Lung (tissue), 13 donors: ENCODE data around the gene TAF4. TPM values are rescaled to one million over a fixed set of nuclear protein-coding genes. Genes with fewer than 3 reads are reported as not detected.

ENCODE experiments used
- ATAC-seq: fragments of 200-7000 bp; cut with Tn5 transposase; one replicate; pipeline ENCODE4 v1.9.1; 2020; ENCODE audit warnings: moderate number of reproducible peaks; ENCODE audit not compliant: insufficient read depth, low FRiP score
- DNase-seq, 3 donors: peaks; one replicate each; pipeline ENCODE4 v3.0.0-alpha.2; 2013 to 2017
- H3K27ac ChIP-seq, 2 donors: one replicate each; pipeline ENCODE4 v1.5.1; 2013; ENCODE audit warnings: mild to moderate bottlenecking in 2 of 2, moderate library complexity in 2 of 2, control low read depth in 1 of 2, inconsistent platforms in 1 of 2, low read depth in 1 of 2, low read length in 1 of 2
- H3K27me3 ChIP-seq, 3 donors: one replicate each; pipeline ENCODE4 v1.5.1; 2013; ENCODE audit warnings: low read length in 2 of 3; ENCODE audit not compliant: control insufficient read depth in 3 of 3, insufficient read depth in 3 of 3
- H3K36me3 ChIP-seq, 4 donors: one replicate each; pipeline ENCODE4 v1.5.1; 2013; ENCODE audit warnings: low read length in 4 of 4, mild to moderate bottlenecking in 1 of 4, moderate library complexity in 1 of 4; ENCODE audit not compliant: control insufficient read depth in 4 of 4, insufficient read depth in 4 of 4
- H3K4me1 ChIP-seq, 5 donors: one replicate each; pipeline ENCODE4 v1.5.1; 2013; ENCODE audit warnings: low read length in 5 of 5, mild to moderate bottlenecking in 2 of 5, moderate library complexity in 1 of 5; ENCODE audit not compliant: control insufficient read depth in 5 of 5, insufficient read depth in 5 of 5
- H3K4me3 ChIP-seq: one replicate; pipeline ENCODE4 v1.5.1; 2013; ENCODE audit warnings: mild to moderate bottlenecking, control low read depth, moderate library complexity
- H3K9ac ChIP-seq, 2 donors: one replicate each; pipeline ENCODE4 v1.5.1; 2013; ENCODE audit warnings: low read length in 2 of 2, control low read depth in 1 of 2; ENCODE audit not compliant: insufficient read depth in 1 of 2
- H3K9me3 ChIP-seq, 4 donors: one replicate each; pipeline ENCODE4 v1.5.1; 2013; ENCODE audit warnings: low read length in 3 of 4, mild to moderate bottlenecking in 1 of 4, moderate library complexity in 1 of 4; ENCODE audit not compliant: control insufficient read depth in 4 of 4, insufficient read depth in 3 of 4
- CTCF ChIP-seq: IDR thresholded peaks from 2 replicates; pipeline ENCODE4 v1.5.1; 2012; ENCODE audit warnings: mild to moderate bottlenecking; ENCODE audit errors: control extremely low read depth, extremely low read depth
- WGBS, 2 donors: extraction: QIAGEN DNeasy Blood & Tissue Kit; methylation state at CpG; one replicate each; pipeline ENCODE4 v1.1.7; 2013; 5-methylcytosine and 5-hydroxymethylcytosine counted together
- polyA plus RNA-seq, 2 donors: library from polyadenylated mRNA; stranded (reverse); fragments of 200-250 nt; gene quantifications; one replicate each; pipeline ENCODE4 v1.2.1, GENCODE V29; 2013
- small RNA-seq: library from RNA; depleted of rRNA; stranded (forward); fragments of <200 nt; gene quantifications from one replicate; pipeline ENCODE3, GENCODE V24; 2014; ENCODE audit warnings: low replicate concordance
- total RNA-seq, 2 donors: library from RNA; depleted of rRNA in 1 of 2; stranded (reverse); fragments of >200 nt in 1 of 2; gene quantifications; one replicate each; pipeline ENCODE4 v1.2.1, GENCODE V29; 2014 to 2021
- donor health status: control.
- donor health status: control.
- donor health status: Bipolar disorder and iron deficiency.
- donor health status: healthy.
- donor health status: DM: yes; HTN: yes; CAD: no.

TAF4 gene
- total and polyA plus RNA-seq, 4 donors = 5.4 to 20.3 (median 10.9) TPM

- Histone ChIP-seq H3K4me1 (no peaks in the 10 kb centered on the region), H3K27ac (no peak overlapping the region), H3K9ac (no peak overlapping the region), H3K9me3 (peaks cover 0 to 18% (median 0%) of the 10 kb centered on the region in 4 donors), H3K27me3 (no peaks in the 10 kb centered on the region), H3K36me3 (peaks cover 0 to 6% (median 1%) of the 10 kb centered on the region in 4 donors), H3K4me3 (no peak overlapping the region)
- ATAC-seq (no peak), DNase-seq (no peak)
- no peak for TF ChIP-seq CTCF
- 84 to 93% methylated on average over 32 of the region's 32 CpGs for WGBS, 2 donors
Measured at GRCh38 chr20:61924858-61925554, 140.7 kb downstream of the TAF4 start.

Small RNAs within 50 kb of the gene (small RNA-seq; reads per million reads assigned to genes)
- gene MIR3195 = not detected

Other genes starting within 250 kb of the TAF4 start
- gene LSM14B, start 56.6 kb upstream of the TAF4 start, total RNA-seq = 10 to 100 TPM; 31.7 to 41.7 TPM
- gene LSM14B, start 56.6 kb upstream of the TAF4 start, polyA plus RNA-seq = 10 to 100 TPM; 16.4 to 24.0 TPM
- gene PSMA7, start 77.5 kb upstream of the TAF4 start, total RNA-seq = 100 to 1,000 TPM; 100 to 289 TPM
- 100 to 1,000 TPM; 226 to 478 TPM for gene PSMA7, start 77.5 kb upstream of the TAF4 start, polyA plus RNA-seq
- gene SS18L1, start 77.9 kb upstream of the TAF4 start, total RNA-seq = 10 to 100 TPM; 15.1 to 24.1 TPM
- 10 to 100 TPM in 1 of 2 donors, 1 to 10 TPM in 1; 7.2 to 14.6 TPM for gene SS18L1, start 77.9 kb upstream of the TAF4 start, polyA plus RNA-seq
- gene MTG2, start 117.1 kb upstream of the TAF4 start, total RNA-seq = 10 to 100 TPM; 18.3 to 35.5 TPM
- gene MTG2, start 117.1 kb upstream of the TAF4 start, polyA plus RNA-seq = 10 to 100 TPM; 23.4 to 33.7 TPM
- gene HRH3, start 154.4 kb upstream of the TAF4 start, total RNA-seq = not detected
- gene HRH3, start 154.4 kb upstream of the TAF4 start, polyA plus RNA-seq = not detected
- gene OSBPL2, start 172.6 kb upstream of the TAF4 start, total RNA-seq = 10 to 100 TPM; 36.4 to 48.0 TPM
- 10 to 100 TPM; 13.2 to 19.1 TPM for gene OSBPL2, start 172.6 kb upstream of the TAF4 start, polyA plus RNA-seq
- gene ADRM1, start 237.1 kb upstream of the TAF4 start, total RNA-seq = 100 to 1,000 TPM in 1 of 2 donors, 10 to 100 TPM in 1; 43.1 to 104 TPM
- 100 to 1,000 TPM; 108 to 140 TPM for gene ADRM1, start 237.1 kb upstream of the TAF4 start, polyA plus RNA-seq